ENCODE data around the gene GATA3.
"Not testable (repeated sequence)": the region's sequence is repeated elsewhere in the genome, so short reads cannot be mapped to it uniquely, and the experiment has no call there.

GATA3 gene

DNA sequence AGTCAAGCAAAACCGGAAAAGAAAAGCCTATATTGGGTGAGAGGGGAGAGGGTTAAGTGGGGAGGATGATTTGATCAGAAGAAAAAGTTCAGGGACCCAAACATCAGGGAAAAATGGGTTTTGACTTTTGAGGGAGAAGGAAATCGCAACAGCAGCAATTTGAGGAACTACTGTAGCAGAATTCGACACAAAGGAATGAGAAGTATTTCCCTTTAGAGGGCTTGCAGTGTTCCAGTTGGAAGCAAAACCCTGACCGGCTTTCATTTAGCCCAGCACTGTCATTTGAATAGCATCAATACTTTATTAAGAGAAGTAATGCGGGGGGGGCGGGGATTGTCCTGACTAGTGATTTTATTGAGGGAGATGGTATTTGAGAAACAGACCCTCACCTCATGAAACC, 37.2 kb upstream of the GATA3 start:
- no peak for DNase-seq (ENCODE audit: low read depth)
- TF ChIP-seq, protein P1, sequence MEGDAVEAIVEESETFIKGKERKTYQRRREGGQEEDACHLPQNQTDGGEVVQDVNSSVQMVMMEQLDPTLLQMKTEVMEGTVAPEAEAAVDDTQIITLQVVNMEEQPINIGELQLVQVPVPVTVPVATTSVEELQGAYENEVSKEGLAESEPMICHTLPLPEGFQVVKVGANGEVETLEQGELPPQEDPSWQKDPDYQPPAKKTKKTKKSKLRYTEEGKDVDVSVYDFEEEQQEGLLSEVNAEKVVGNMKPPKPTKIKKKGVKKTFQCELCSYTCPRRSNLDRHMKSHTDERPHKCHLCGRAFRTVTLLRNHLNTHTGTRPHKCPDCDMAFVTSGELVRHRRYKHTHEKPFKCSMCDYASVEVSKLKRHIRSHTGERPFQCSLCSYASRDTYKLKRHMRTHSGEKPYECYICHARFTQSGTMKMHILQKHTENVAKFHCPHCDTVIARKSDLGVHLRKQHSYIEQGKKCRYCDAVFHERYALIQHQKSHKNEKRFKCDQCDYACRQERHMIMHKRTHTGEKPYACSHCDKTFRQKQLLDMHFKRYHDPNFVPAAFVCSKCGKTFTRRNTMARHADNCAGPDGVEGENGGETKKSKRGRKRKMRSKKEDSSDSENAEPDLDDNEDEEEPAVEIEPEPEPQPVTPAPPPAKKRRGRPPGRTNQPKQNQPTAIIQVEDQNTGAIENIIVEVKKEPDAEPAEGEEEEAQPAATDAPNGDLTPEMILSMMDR (IDR thresholded peaks at IDR 0.05; ENCODE audit: control insufficient read depth, extremely low read depth, insufficient read depth), result no peak
- H3K4me3 ChIP-seq (ENCODE audit: low read depth, low read length), result no peak overlapping the region

DNA sequence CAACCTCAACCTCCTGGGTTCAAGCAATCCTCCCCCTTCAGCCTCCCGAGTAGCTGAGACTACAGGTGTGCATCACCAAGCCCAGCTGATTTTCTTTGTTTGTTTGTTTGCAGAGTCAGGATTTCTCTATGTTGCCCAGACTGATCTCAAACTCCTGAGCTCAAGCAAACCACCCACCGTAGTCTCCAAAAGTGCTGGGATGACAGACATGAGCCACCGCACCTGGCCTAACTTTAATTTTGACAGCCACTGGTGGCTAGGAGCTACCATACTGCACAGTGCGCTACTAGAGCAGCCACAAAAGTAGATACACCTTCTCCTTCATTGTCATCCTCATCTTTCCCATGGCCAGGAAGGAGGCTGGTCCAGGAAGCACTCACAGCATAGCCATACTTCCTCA, 31.2 kb upstream of the GATA3 start:
- TF ChIP-seq, protein P1 (IDR thresholded peaks at IDR 0.05; ENCODE audit: control insufficient read depth, extremely low read depth, insufficient read depth), result no peak
- no peak for DNase-seq (ENCODE audit: low read depth)
- no peak overlapping the region for H3K4me3 ChIP-seq (ENCODE audit: low read depth, low read length)

DNA sequence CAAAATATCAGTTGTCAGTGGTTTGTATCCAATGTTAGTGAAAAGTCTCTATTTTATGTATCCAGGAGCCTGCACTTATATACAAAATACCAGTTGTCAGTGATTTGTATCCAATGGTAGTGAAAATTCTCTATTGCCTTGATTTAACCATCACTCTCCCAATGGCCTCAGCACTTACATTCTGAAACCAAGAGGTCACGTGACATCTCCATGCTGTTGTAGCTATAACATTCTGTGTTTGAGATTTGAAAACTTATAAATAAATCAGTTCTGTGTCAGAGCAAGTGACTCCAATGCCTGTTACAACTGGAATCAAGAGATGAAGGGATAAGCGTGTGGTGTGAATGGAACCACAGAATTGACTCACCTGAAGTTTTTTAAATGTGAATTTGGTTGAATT, 30.6 kb upstream of the GATA3 start:
- no peak for DNase-seq (ENCODE audit: low read depth)
- TF ChIP-seq, protein P1 (IDR thresholded peaks at IDR 0.05; ENCODE audit: control insufficient read depth, extremely low read depth, insufficient read depth), result no peak
- H3K4me3 ChIP-seq (ENCODE audit: low read depth, low read length), result no peak overlapping the region

DNA sequence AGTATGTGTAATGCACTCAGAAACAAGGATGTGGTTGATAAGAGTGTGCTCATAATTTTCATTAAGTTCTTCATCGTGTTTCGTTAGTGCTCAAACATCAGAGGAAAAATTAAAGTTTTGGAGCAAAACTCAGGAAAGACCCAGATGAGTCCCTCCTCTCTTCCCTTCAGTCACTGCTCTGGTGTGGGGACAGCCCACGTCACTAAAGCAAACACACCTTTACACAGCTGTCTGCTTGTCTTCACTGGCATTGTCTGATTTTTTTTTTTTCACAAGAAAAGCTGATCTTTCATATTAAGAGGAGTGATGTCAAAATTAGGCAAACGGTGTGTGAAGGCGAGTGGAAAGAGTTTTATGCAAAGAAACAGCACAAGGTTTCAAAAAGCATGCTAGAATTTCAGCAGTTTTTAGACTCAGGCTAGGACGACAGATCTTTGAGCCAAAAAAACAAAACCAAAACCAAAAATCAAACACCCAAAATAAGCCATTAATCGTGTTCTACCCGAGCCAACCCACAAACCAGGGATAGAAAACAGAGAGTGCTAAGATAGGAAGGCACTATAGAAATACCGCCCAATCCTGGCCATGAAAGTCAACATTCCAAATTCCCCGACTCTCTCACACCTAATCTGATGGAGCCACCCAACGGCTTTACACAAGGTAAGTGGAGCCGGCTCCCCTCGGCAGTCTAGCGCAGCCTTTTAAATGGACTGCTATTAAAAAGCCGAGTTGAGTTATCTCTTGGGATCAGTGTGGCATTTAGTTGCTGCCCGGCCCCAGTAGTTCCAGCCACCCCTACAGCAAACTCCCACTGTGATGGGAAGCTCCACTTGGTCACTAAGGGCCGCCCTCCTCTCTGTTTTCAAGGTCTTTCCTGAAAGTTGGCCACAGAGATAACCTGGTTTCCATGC, 27.9 kb upstream of the GATA3 start:
- DNase-seq (ENCODE audit: low read depth), result no peak
- H3K4me3 ChIP-seq (ENCODE audit: low read depth, low read length), result no peak overlapping the region
- TF ChIP-seq, protein P1 (IDR thresholded peaks at IDR 0.05; ENCODE audit: control insufficient read depth, extremely low read depth, insufficient read depth), result no peak

DNA sequence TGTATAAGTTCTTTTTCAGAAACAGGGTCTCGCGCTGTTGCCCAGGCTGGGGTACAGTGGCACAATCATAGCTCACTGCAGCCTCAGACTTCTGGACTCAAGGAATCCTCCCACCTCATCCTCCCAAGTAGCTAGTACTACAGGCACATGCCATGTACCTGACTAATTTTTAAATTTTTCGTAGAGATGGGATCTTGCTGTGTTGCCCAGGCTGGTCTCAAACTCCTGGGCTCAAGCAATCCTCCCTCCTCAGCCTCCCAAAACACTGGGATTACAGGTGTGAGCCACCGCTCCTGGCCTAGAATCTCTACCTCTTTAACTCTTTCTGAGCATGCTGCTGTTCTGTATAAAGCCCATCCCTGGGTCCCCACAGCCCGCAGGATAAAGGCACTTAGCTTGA, 23.3 kb upstream of the GATA3 start:
- not testable (repeated sequence) for DNase-seq (ENCODE audit: low read depth); H3K4me3 ChIP-seq (ENCODE audit: low read depth, low read length)

DNA sequence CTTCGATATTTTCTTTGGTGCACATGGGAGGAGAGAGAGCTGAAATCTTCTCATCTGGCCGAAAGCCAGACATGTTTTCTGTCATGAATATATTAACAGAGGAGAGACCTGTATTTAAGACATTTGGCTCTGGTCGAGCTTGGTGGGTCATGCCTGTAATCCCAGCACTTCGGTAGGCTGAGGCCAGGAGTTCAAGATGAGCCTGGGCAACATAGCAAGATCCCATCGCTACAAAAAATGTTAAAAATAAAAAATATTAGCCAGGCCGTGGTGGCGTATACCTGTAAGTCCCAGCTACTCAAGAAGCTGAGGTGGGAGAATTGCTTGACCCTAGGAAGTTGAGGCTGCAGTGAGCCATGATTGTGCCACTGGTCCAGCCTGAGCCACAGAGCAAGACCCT, 21.9 kb upstream of the GATA3 start:
- TF ChIP-seq, protein P1 (IDR thresholded peaks at IDR 0.05; ENCODE audit: control insufficient read depth, extremely low read depth, insufficient read depth), result no peak
- H3K4me3 ChIP-seq (ENCODE audit: low read depth, low read length), result no peak overlapping the region
- no peak for DNase-seq (ENCODE audit: low read depth)

DNA sequence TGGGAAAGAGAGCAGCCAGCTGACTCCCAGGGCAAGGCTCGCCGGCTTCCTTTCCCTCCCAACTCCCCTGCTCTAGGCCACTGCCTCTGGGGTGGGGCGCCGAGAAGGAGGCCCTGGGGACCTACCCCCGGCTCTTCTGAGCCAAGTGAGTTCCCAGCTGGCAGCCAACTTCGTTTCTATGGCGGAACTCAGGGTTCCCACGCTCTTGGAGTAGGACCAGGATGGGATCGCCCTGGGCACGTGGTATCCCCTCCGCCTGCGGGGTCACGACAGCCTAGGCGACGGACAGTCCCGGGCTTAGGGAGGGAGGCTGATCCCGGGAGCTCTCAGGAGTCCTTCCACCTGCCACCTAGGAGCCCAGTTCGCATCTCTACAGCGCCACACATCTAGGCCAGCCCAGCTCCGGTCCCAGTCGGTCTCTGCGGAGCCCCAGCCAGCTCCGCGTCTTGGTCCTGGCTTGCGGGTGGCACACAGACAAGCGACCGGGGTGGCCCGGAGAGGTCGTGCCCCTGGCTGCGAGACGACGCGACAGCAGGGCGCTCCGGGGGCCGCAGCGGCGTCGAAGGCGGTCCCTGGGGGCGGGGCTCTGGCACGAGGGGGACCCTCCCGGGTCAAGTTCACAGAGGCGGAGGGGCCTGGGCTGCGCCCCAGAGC, 20.5 kb upstream of the GATA3 start:
- no peak for DNase-seq (ENCODE audit: low read depth)
- TF ChIP-seq, protein P1 (IDR thresholded peaks at IDR 0.05; ENCODE audit: control insufficient read depth, extremely low read depth, insufficient read depth), result no peak
- H3K4me3 ChIP-seq (ENCODE audit: low read depth, low read length), result no peak overlapping the region
